ENCODE measurements around the gene INAFM2. TPM values are rescaled to one million over a fixed set of nuclear protein-coding genes. Genes with fewer than 3 reads are reported as not detected.

Gene INAFM2
- total and polyA plus RNA-seq, 2 donors (not counting 3 experiments of a cell fraction or from before 2014, with no cell fraction given) = 10.4 to 24.1 TPM

DNA sequence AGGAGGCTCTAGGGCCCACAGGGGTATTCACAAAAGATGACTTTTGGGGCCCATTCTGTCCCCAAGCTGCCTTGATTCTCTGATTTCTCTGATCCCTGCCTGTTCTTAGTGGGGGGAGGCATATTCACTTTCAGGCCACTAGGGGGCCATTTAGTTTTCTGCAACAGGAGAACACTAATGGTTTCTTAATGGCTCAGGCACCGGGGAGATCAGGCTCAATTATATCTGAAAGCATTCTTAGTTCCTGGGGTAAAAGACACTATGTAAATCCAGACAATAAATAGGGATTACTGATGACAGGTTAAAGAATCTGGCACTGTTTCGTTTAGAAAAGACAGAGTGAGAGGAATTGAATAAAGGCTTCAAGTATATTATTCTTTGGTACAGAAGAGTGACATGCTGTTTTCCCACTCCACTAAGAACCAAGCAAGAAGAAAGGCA is 2.5 kb upstream of the INAFM2 start:
- peaks cover 25% of the 10 kb centered on the region for H3K4me1 ChIP-seq (ENCODE audit: control insufficient read depth, extremely low read depth, insufficient read depth, low read length)
- peak; percentile 86 for FAIRE-seq
- no peaks in the 10 kb centered on the region for H3K9me1 ChIP-seq (replicated peaks; ENCODE audit: control insufficient read depth, extremely low read depth, insufficient read depth, low read length)
- CTCF ChIA-PET = interaction anchor here (0.7 to 15.0 kb wide), 16 partner anchors 8 to 120 kb away, joined by 3 to 287 read pairs (median 4); partner anchors contain the start of genes BAHD1, CCDC9B, DISP2 and PLCB2
- dilution Hi-C loops (cut with MboI; ENCODE audit: extremely low pct_ligation_motif_present, low sequenced_read_pairs) = no loop called here
- no peak overlapping the region for H2AFZ ChIP-seq (ENCODE audit: low read depth, low read length)
- H3K27ac ChIP-seq (ENCODE audit: insufficient read depth, low read depth, low read length) = no peak overlapping the region
- DNase-seq (ENCODE audit: low read depth, low spot score) = peak; percentile 65
- H3K79me2 ChIP-seq (ENCODE audit: control insufficient read depth, insufficient read depth, low read length) = peaks cover 9% of the 10 kb centered on the region
- H3K4me2 ChIP-seq (ENCODE audit: insufficient read depth, low read length) = no peak overlapping the region
- H3K9me3 ChIP-seq (replicated peaks; ENCODE audit: control insufficient read depth, insufficient read depth, low read length) = no peaks in the 10 kb centered on the region
- no peak overlapping the region for H3K9ac ChIP-seq (replicated peaks; ENCODE audit: extremely low read depth, insufficient read depth, low read length)
- H3K27me3 ChIP-seq (ENCODE audit: control insufficient read depth in 2 of 2, insufficient read depth in 2 of 2, low read length in 2 of 2) = no peaks in the 10 kb centered on the region
- TF ChIP-seq EZH2 (IDR thresholded peaks at IDR 0.05; ENCODE audit: borderline replicate concordance, low read depth, low read length, severe bottlenecking) (no peak), POLR2A (IDR thresholded peaks at IDR 0.05; ENCODE audit: low read depth, low read length) (no peak), GATA2 (IDR thresholded peaks at IDR 0.05; ENCODE audit: insufficient read depth, insufficient read length, low read depth, low read length) (no peak), POLR2AphosphoS5 (IDR thresholded peaks at IDR 0.05; ENCODE audit: insufficient read depth, low read depth, low read length) (no peak)
- TF ChIP-seq, protein P1, sequence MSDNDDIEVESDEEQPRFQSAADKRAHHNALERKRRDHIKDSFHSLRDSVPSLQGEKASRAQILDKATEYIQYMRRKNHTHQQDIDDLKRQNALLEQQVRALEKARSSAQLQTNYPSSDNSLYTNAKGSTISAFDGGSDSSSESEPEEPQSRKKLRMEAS (IDR thresholded peaks at IDR 0.05; ENCODE audit: insufficient read depth, insufficient read length) = no peak
- TF ChIP-seq, protein P2, sequence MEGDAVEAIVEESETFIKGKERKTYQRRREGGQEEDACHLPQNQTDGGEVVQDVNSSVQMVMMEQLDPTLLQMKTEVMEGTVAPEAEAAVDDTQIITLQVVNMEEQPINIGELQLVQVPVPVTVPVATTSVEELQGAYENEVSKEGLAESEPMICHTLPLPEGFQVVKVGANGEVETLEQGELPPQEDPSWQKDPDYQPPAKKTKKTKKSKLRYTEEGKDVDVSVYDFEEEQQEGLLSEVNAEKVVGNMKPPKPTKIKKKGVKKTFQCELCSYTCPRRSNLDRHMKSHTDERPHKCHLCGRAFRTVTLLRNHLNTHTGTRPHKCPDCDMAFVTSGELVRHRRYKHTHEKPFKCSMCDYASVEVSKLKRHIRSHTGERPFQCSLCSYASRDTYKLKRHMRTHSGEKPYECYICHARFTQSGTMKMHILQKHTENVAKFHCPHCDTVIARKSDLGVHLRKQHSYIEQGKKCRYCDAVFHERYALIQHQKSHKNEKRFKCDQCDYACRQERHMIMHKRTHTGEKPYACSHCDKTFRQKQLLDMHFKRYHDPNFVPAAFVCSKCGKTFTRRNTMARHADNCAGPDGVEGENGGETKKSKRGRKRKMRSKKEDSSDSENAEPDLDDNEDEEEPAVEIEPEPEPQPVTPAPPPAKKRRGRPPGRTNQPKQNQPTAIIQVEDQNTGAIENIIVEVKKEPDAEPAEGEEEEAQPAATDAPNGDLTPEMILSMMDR (IDR thresholded peaks at IDR 0.05; ENCODE audit: extremely low read depth in 1 of 2, insufficient read depth in 1 of 2, low read depth in 1 of 2, low read length in 2 of 2) = peak; percentile 81 to 89
- H4K20me1 ChIP-seq (replicated peaks; ENCODE audit: control insufficient read depth, extremely low read depth, insufficient read depth, low read length) = no peaks in the 10 kb centered on the region
- POLR2A ChIA-PET = no interaction called here
- intact Hi-C loops (cut with micrococcal nuclease) = loop anchor here (1.0 kb wide), 2 partner anchors 17 to 22 kb away; no protein-coding TSS in a partner anchor
- no TSS peak for BruUV-seq (replicated peaks)
- H3K36me3 ChIP-seq (ENCODE audit: control insufficient read depth in 2 of 2, extremely low read depth in 1 of 2, insufficient read depth in 2 of 2, low read length in 2 of 2) = no peaks in the 10 kb centered on the region
- no peak overlapping the region for H3K4me3 ChIP-seq (replicated peaks in 1 of 3; ENCODE audit: insufficient read depth in 1 of 3, low read depth in 1 of 3, low read length in 3 of 3)
